Measurements from ENCODE around the gene AK5.

The AK5 gene

DNA sequence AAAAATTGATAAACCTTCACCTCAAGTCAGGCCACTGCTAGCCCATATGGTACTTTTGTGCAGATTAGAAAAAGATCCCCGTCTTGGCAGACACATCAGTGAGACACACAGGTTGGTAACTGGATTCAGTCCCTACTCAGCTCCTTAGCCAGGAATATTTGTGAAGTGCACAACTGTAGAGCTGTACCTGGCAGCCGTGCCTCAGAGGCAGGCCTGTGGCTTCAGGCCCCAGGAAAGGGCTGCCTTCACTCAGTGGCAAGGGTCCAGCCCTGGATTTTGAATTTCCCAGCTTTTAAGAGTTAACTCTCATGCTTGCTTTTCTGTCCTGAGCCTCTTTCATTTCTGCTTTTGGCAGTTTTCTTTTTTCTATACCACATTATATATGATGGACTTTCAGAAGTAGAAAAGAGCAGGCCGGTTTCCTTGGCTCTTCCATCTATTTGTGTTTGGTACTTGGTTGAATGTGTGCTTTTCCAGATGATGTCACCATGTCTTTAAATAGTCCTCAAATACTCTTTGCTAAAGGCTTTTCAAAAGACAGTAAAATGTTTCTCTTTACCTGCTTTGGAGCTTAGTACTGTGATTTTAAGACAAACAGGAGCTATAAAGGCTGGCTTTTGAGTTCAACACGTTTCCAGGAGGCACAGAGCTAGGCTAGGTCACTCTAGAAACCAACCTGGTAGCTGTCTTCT lies 186.6 kb downstream of the AK5 start:
- no peak overlapping the region for H3K4me3 ChIP-seq (ENCODE audit: low read length in 2 of 2)
- peak overlapping the region in 1 of 2 donors; percentile 5 for H3K9ac ChIP-seq (ENCODE audit: low read length in 2 of 2)
- H3K4me1 ChIP-seq (ENCODE audit: control insufficient read depth, insufficient read depth, low read length): peaks cover 17% of the 10 kb centered on the region
- H3K27ac ChIP-seq (ENCODE audit: low read length): peak overlapping the region; percentile 37
- H3K27me3 ChIP-seq (ENCODE audit: control insufficient read depth in 1 of 2, insufficient read depth in 2 of 2, low read length in 2 of 2): no peaks in the 10 kb centered on the region
- H3K9me3 ChIP-seq (ENCODE audit: control insufficient read depth in 2 of 2, low read length in 2 of 2): no peaks in the 10 kb centered on the region
- no peaks in the 10 kb centered on the region for H3K36me3 ChIP-seq (ENCODE audit: control insufficient read depth in 2 of 2, insufficient read depth in 2 of 2, low read length in 2 of 2)

- H3K27ac ChIP-seq (ENCODE audit: low read length): peak overlapping the region; percentile 37
- peak overlapping the region in 1 of 2 donors; percentile 5 for H3K9ac ChIP-seq (ENCODE audit: low read length in 2 of 2)
- H3K4me3 ChIP-seq (ENCODE audit: low read length in 2 of 2): no peak overlapping the region
- H3K4me1 ChIP-seq (ENCODE audit: control insufficient read depth, insufficient read depth, low read length): peaks cover 17% of the 10 kb centered on the region
- no peaks in the 10 kb centered on the region for H3K27me3 ChIP-seq (ENCODE audit: control insufficient read depth in 1 of 2, insufficient read depth in 2 of 2, low read length in 2 of 2)
- H3K36me3 ChIP-seq (ENCODE audit: control insufficient read depth in 2 of 2, insufficient read depth in 2 of 2, low read length in 2 of 2): no peaks in the 10 kb centered on the region
- no peaks in the 10 kb centered on the region for H3K9me3 ChIP-seq (ENCODE audit: control insufficient read depth in 2 of 2, low read length in 2 of 2)
Observed at GRCh38 chr1:77468949-77469710, 187.3 kb downstream of the AK5 start.

DNA sequence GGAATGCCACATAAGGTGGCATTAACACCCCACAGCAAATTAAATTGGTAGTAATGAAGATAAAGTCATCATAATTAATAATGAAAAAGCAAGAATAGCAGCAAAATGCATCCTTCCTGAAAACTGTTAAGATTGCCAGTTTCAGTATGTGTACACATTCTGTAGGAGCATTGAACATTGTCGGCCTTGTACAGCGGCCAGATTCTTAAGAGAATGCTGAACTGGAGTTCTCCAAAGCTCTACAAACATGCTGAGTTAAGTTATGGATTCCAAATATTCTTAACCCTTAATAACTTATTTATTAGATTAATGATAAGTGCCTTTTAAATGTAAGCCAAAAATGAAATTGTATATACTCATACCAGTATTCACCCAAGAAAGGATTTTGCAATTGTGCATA lies 189.9 kb downstream of the AK5 start:
- Histone ChIP-seq H3K9me3 (ENCODE audit: control insufficient read depth in 2 of 2, low read length in 2 of 2) (no peaks in the 10 kb centered on the region), H3K9ac (ENCODE audit: low read length in 2 of 2) (no peak overlapping the region), H3K27ac (ENCODE audit: low read length) (no peak overlapping the region), H3K4me1 (ENCODE audit: control insufficient read depth, insufficient read depth, low read length) (peaks cover 17% of the 10 kb centered on the region), H3K4me3 (ENCODE audit: low read length in 2 of 2) (no peak overlapping the region), H3K27me3 (ENCODE audit: control insufficient read depth in 1 of 2, insufficient read depth in 2 of 2, low read length in 2 of 2) (no peaks in the 10 kb centered on the region), H3K36me3 (ENCODE audit: control insufficient read depth in 2 of 2, insufficient read depth in 2 of 2, low read length in 2 of 2) (no peaks in the 10 kb centered on the region)

- no peak overlapping the region for H3K9ac ChIP-seq (ENCODE audit: low read length in 2 of 2)
- H3K27ac ChIP-seq (ENCODE audit: low read length): no peak overlapping the region
- no peak overlapping the region for H3K4me3 ChIP-seq (ENCODE audit: low read length in 2 of 2)
- H3K27me3 ChIP-seq (ENCODE audit: control insufficient read depth in 1 of 2, insufficient read depth in 2 of 2, low read length in 2 of 2): no peaks in the 10 kb centered on the region
- no peaks in the 10 kb centered on the region for H3K9me3 ChIP-seq (ENCODE audit: control insufficient read depth in 2 of 2, low read length in 2 of 2)
- H3K36me3 ChIP-seq (ENCODE audit: control insufficient read depth in 2 of 2, insufficient read depth in 2 of 2, low read length in 2 of 2): no peaks in the 10 kb centered on the region
- peaks cover 7% of the 10 kb centered on the region for H3K4me1 ChIP-seq (ENCODE audit: control insufficient read depth, insufficient read depth, low read length)
Observed at GRCh38 chr1:77473690-77474089, 191.9 kb downstream of the AK5 start.

DNA sequence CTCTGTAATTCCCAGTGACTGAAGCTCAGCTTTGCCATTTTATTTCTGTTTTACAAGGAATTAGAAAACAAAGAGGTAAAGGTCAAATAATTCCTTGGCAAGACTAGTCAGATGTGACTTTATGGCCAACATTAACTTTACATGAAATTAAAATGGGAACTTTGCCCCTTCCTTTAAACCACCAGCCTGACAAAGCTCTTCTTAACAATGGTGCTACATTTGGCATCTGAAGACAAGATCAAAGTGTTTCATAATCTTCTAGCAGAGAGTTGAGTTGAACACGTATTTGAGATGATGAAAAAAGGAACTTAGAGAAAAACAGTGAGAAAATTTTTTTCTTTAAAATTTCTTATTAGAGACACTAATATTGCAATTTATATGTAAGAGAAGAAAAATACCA lies 193.8 kb downstream of the AK5 start:
- no peaks in the 10 kb centered on the region for H3K27me3 ChIP-seq (ENCODE audit: control insufficient read depth in 1 of 2, insufficient read depth in 2 of 2, low read length in 2 of 2)
- no peaks in the 10 kb centered on the region for H3K9me3 ChIP-seq (ENCODE audit: control insufficient read depth in 2 of 2, low read length in 2 of 2)
- H3K36me3 ChIP-seq (ENCODE audit: control insufficient read depth in 2 of 2, insufficient read depth in 2 of 2, low read length in 2 of 2): no peaks in the 10 kb centered on the region
- no peak overlapping the region for H3K27ac ChIP-seq (ENCODE audit: low read length)
- H3K4me3 ChIP-seq (ENCODE audit: low read length in 2 of 2): no peak overlapping the region
- H3K4me1 ChIP-seq (ENCODE audit: control insufficient read depth, insufficient read depth, low read length): no peaks in the 10 kb centered on the region
- no peak overlapping the region for H3K9ac ChIP-seq (ENCODE audit: low read length in 2 of 2)

DNA sequence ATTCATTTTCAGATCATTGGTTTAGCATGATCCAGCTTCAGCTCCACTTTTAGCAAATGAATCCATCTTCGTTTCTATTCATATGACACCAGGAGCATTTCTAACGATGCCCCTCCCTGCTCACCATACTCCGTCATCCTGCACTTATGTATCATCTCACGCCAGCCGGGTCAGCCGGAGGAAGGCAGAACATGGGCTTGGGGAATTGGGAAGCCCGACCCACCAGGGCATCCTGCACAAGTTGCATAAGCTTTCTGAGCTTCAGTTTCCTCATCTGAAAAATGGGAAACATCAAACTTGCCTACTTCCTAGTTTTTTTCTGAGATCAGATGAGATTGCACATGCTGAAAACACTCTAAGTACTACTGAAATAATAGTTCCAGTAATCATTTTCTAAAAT lies 194.7 kb downstream of the AK5 start:
- no peak overlapping the region for H3K9ac ChIP-seq (ENCODE audit: low read length in 2 of 2)
- no peaks in the 10 kb centered on the region for H3K4me1 ChIP-seq (ENCODE audit: control insufficient read depth, insufficient read depth, low read length)
- no peak overlapping the region for H3K4me3 ChIP-seq (ENCODE audit: low read length in 2 of 2)
- H3K27ac ChIP-seq (ENCODE audit: low read length): no peak overlapping the region
- no peaks in the 10 kb centered on the region for H3K27me3 ChIP-seq (ENCODE audit: control insufficient read depth in 1 of 2, insufficient read depth in 2 of 2, low read length in 2 of 2)
- no peaks in the 10 kb centered on the region for H3K9me3 ChIP-seq (ENCODE audit: control insufficient read depth in 2 of 2, low read length in 2 of 2)
- H3K36me3 ChIP-seq (ENCODE audit: control insufficient read depth in 2 of 2, insufficient read depth in 2 of 2, low read length in 2 of 2): no peaks in the 10 kb centered on the region

- Histone ChIP-seq H3K27me3 (ENCODE audit: control insufficient read depth in 1 of 2, insufficient read depth in 2 of 2, low read length in 2 of 2) (no peaks in the 10 kb centered on the region), H3K9ac (ENCODE audit: low read length in 2 of 2) (no peak overlapping the region), H3K9me3 (ENCODE audit: control insufficient read depth in 2 of 2, low read length in 2 of 2) (no peaks in the 10 kb centered on the region), H3K27ac (ENCODE audit: low read length) (no peak overlapping the region), H3K4me1 (ENCODE audit: control insufficient read depth, insufficient read depth, low read length) (no peaks in the 10 kb centered on the region), H3K36me3 (ENCODE audit: control insufficient read depth in 2 of 2, insufficient read depth in 2 of 2, low read length in 2 of 2) (no peaks in the 10 kb centered on the region), H3K4me3 (ENCODE audit: low read length in 2 of 2) (no peak overlapping the region)
Observed at GRCh38 chr1:77484334-77484733, 202.5 kb downstream of the AK5 start.

- H3K9me3 ChIP-seq (ENCODE audit: control insufficient read depth in 2 of 2, low read length in 2 of 2): no peaks in the 10 kb centered on the region
- H3K36me3 ChIP-seq (ENCODE audit: control insufficient read depth in 2 of 2, insufficient read depth in 2 of 2, low read length in 2 of 2): no peaks in the 10 kb centered on the region
- H3K27ac ChIP-seq (ENCODE audit: low read length): no peak overlapping the region
- H3K4me3 ChIP-seq (ENCODE audit: low read length in 2 of 2): no peak overlapping the region
- H3K9ac ChIP-seq (ENCODE audit: low read length in 2 of 2): no peak overlapping the region
- no peaks in the 10 kb centered on the region for H3K4me1 ChIP-seq (ENCODE audit: control insufficient read depth, insufficient read depth, low read length)
- no peaks in the 10 kb centered on the region for H3K27me3 ChIP-seq (ENCODE audit: control insufficient read depth in 1 of 2, insufficient read depth in 2 of 2, low read length in 2 of 2)
Observed at GRCh38 chr1:77484926-77485325, 203.1 kb downstream of the AK5 start.

GRCh38 chr1:77487631-77488030 lies 205.8 kb downstream of the AK5 start:
- no peaks in the 10 kb centered on the region for H3K9me3 ChIP-seq (ENCODE audit: control insufficient read depth in 2 of 2, low read length in 2 of 2)
- no peaks in the 10 kb centered on the region for H3K36me3 ChIP-seq (ENCODE audit: control insufficient read depth in 2 of 2, insufficient read depth in 2 of 2, low read length in 2 of 2)
- no peaks in the 10 kb centered on the region for H3K4me1 ChIP-seq (ENCODE audit: control insufficient read depth, insufficient read depth, low read length)
- no peak overlapping the region for H3K27ac ChIP-seq (ENCODE audit: low read length)
- H3K4me3 ChIP-seq (ENCODE audit: low read length in 2 of 2): no peak overlapping the region
- H3K27me3 ChIP-seq (ENCODE audit: control insufficient read depth in 1 of 2, insufficient read depth in 2 of 2, low read length in 2 of 2): no peaks in the 10 kb centered on the region
- H3K9ac ChIP-seq (ENCODE audit: low read length in 2 of 2): no peak overlapping the region

- Histone ChIP-seq H3K36me3 (ENCODE audit: control insufficient read depth in 2 of 2, insufficient read depth in 2 of 2, low read length in 2 of 2) (no peaks in the 10 kb centered on the region), H3K27ac (ENCODE audit: low read length) (no peak overlapping the region), H3K9me3 (ENCODE audit: control insufficient read depth in 2 of 2, low read length in 2 of 2) (no peaks in the 10 kb centered on the region), H3K4me3 (ENCODE audit: low read length in 2 of 2) (no peak overlapping the region), H3K4me1 (ENCODE audit: control insufficient read depth, insufficient read depth, low read length) (no peaks in the 10 kb centered on the region), H3K9ac (ENCODE audit: low read length in 2 of 2) (no peak overlapping the region), H3K27me3 (ENCODE audit: control insufficient read depth in 1 of 2, insufficient read depth in 2 of 2, low read length in 2 of 2) (no peaks in the 10 kb centered on the region)
Observed at GRCh38 chr1:77489910-77490309, 208.1 kb downstream of the AK5 start.

DNA sequence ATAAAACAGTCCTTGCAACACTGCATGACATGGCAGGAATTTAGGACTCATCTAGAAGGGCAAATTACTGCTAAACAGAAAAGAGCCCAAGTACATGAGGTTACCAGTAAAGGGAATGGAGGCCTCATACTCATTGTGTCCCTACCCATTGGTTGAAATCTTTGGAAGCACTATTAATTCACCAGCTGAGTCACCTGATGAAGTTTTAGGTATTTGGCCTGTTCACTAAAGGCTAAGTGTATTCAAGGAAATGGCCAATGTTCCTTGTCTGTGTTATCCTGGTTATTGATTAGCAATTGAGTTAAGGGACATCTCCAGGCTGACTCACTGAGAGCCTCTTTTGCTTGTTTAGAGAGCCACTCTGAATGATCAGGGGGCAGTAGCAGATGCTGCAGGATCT lies 212.2 kb downstream of the AK5 start:
- no peak overlapping the region for H3K4me3 ChIP-seq (ENCODE audit: low read length in 2 of 2)
- H3K36me3 ChIP-seq (ENCODE audit: control insufficient read depth in 2 of 2, insufficient read depth in 2 of 2, low read length in 2 of 2): no peaks in the 10 kb centered on the region
- no peaks in the 10 kb centered on the region for H3K27me3 ChIP-seq (ENCODE audit: control insufficient read depth in 1 of 2, insufficient read depth in 2 of 2, low read length in 2 of 2)
- no peak overlapping the region for H3K27ac ChIP-seq (ENCODE audit: low read length)
- no peaks in the 10 kb centered on the region for H3K4me1 ChIP-seq (ENCODE audit: control insufficient read depth, insufficient read depth, low read length)
- no peaks in the 10 kb centered on the region for H3K9me3 ChIP-seq (ENCODE audit: control insufficient read depth in 2 of 2, low read length in 2 of 2)
- no peak overlapping the region for H3K9ac ChIP-seq (ENCODE audit: low read length in 2 of 2)
